Mesenchymal stem cell (in vitro differentiated cells and primary cell): ENCODE data around the gene SORCS3.

ENCODE experiments used
- DNase-seq: peaks from one replicate; pipeline ENCODE4 v3.0.0-alpha.2; 2013
- H2AFZ ChIP-seq: one replicate; pipeline ENCODE4 v1.6.1; 2013; ENCODE audit warnings: low read depth, mild to moderate bottlenecking, control low read depth, inconsistent platforms, low read length, moderate library complexity
- H2AK5ac ChIP-seq: 2 replicates; pipeline ENCODE4 v1.6.1; 2013; ENCODE audit warnings: low read length, moderate library complexity, mild to moderate bottlenecking, inconsistent platforms; ENCODE audit not compliant: severe bottlenecking
- H2BK120ac ChIP-seq: one replicate; pipeline ENCODE4 v1.6.1; 2013; ENCODE audit warnings: low read depth, mild to moderate bottlenecking, inconsistent platforms, low read length, moderate library complexity
- H2BK12ac ChIP-seq, 2 experiments: one replicate each; pipeline ENCODE4 v1.6.1; 2013; ENCODE audit warnings: inconsistent platforms in 2 of 2, low read length in 2 of 2, mild to moderate bottlenecking in 2 of 2, moderate library complexity in 2 of 2, control low read depth in 1 of 2
- H2BK15ac ChIP-seq: one replicate; pipeline ENCODE4 v1.6.1; 2013; ENCODE audit warnings: mild to moderate bottlenecking, low read depth, inconsistent platforms; ENCODE audit not compliant: poor library complexity, severe bottlenecking
- H2BK5ac ChIP-seq: 2 replicates; pipeline ENCODE4 v1.6.1; 2013; ENCODE audit warnings: low read depth, mild to moderate bottlenecking, low read length, control low read depth, inconsistent platforms; ENCODE audit not compliant: poor library complexity, severe bottlenecking
- H3K14ac ChIP-seq, 2 experiments: one replicate each; pipeline ENCODE4 v1.6.1; 2013; ENCODE audit warnings: inconsistent platforms in 2 of 2, low read length in 2 of 2, control low read depth in 1 of 2, mild to moderate bottlenecking in 1 of 2, moderate library complexity in 1 of 2
- H3K18ac ChIP-seq, 2 experiments: one replicate each; pipeline ENCODE4 v1.6.1; 2013; ENCODE audit warnings: inconsistent platforms in 2 of 2, low read length in 2 of 2, control low read depth in 1 of 2, low read depth in 1 of 2, mild to moderate bottlenecking in 1 of 2
- H3K23ac ChIP-seq, 2 experiments: one replicate each; pipeline ENCODE4 v1.6.1; 2013; ENCODE audit warnings: inconsistent platforms in 2 of 2, low read length in 2 of 2, mild to moderate bottlenecking in 2 of 2, moderate library complexity in 2 of 2, control low read depth in 1 of 2
- H3K27ac ChIP-seq: 2 replicates; pipeline ENCODE4 v1.5.1; 2013; ENCODE audit warnings: mild to moderate bottlenecking, moderate library complexity, low read length, control low read depth, inconsistent platforms; ENCODE audit not compliant: poor library complexity, severe bottlenecking
- H3K27me3 ChIP-seq, 2 experiments: 2 replicates each; pipeline versions ENCODE4 v1.6.1 to v1.7.0; 2013; ENCODE audit warnings: low read length in 2 of 2, mild to moderate bottlenecking in 2 of 2, moderate library complexity in 2 of 2, control low read depth in 1 of 2, inconsistent platforms in 1 of 2; ENCODE audit not compliant: control insufficient read depth in 1 of 2, insufficient read depth in 1 of 2
- H3K36me3 ChIP-seq, 2 experiments: 2 replicates each; pipeline versions ENCODE4 v1.6.1 to v1.7.0; 2013; ENCODE audit warnings: low read length in 2 of 2, control low read depth in 1 of 2, inconsistent platforms in 1 of 2, low read depth in 1 of 2, mild to moderate bottlenecking in 1 of 2; ENCODE audit not compliant: insufficient read depth in 2 of 2, control insufficient read depth in 1 of 2
- H3K4ac ChIP-seq, 2 experiments: one replicate each; pipeline ENCODE4 v1.6.1; 2013; ENCODE audit warnings: inconsistent platforms in 2 of 2, low read length in 2 of 2, mild to moderate bottlenecking in 2 of 2, moderate library complexity in 2 of 2, control low read depth in 1 of 2, low read depth in 1 of 2
- H3K4me1 ChIP-seq: 2 replicates; pipeline ENCODE4 v1.6.1; 2013; ENCODE audit warnings: low read depth, low read length, control low read depth; ENCODE audit not compliant: control insufficient read depth, insufficient read depth
- H3K4me2 ChIP-seq: 2 replicates; pipeline ENCODE4 v1.6.1; 2013; ENCODE audit warnings: low read length, mild to moderate bottlenecking, inconsistent platforms; ENCODE audit not compliant: poor library complexity, severe bottlenecking
- H3K4me3 ChIP-seq, 2 experiments: 2 replicates each; pipeline versions ENCODE4 v1.5.1 to v1.7.0; 2013; ENCODE audit warnings: low read length in 2 of 2, mild to moderate bottlenecking in 2 of 2, control low read depth in 1 of 2, low read depth in 1 of 2; ENCODE audit not compliant: insufficient read depth in 1 of 2
- H3K79me1 ChIP-seq: replicated peaks from 2 replicates; pipeline ENCODE4 v1.6.1; 2013; ENCODE audit warnings: mild to moderate bottlenecking, control low read depth, low read length, inconsistent platforms; ENCODE audit not compliant: poor library complexity, severe bottlenecking
- H3K9ac ChIP-seq: 2 replicates; pipeline ENCODE4 v1.7.0; 2013; ENCODE audit warnings: mild to moderate bottlenecking, low read length, moderate library complexity
- H3K9me3 ChIP-seq: 2 replicates; pipeline ENCODE4 v1.7.0; 2013; ENCODE audit warnings: mild to moderate bottlenecking, low read length; ENCODE audit not compliant: control insufficient read depth
- H4K8ac ChIP-seq: one replicate; pipeline ENCODE4 v1.6.1; 2013; ENCODE audit warnings: inconsistent platforms, mild to moderate bottlenecking, low read length, moderate library complexity
- H4K91ac ChIP-seq: one replicate; pipeline ENCODE4 v1.6.1; 2013; ENCODE audit warnings: mild to moderate bottlenecking, low read length, inconsistent platforms
- WGBS: methylation state at CpG from one replicate; pipeline ENCODE4 v1.1.7; 2013; ENCODE audit warnings: mixed read lengths; 5-methylcytosine and 5-hydroxymethylcytosine counted together

SORCS3 gene

GRCh38 chr10:105161767-105162166 lies 520.7 kb downstream of the SORCS3 start:
- DNase-seq = no peak
- H3K4me2 ChIP-seq = no peak overlapping the region
- H4K8ac ChIP-seq = no peak overlapping the region
- H2BK12ac ChIP-seq = no peak overlapping the region
- no peak overlapping the region for H3K14ac ChIP-seq
- no peak overlapping the region for H3K18ac ChIP-seq
- H2AK5ac ChIP-seq = no peak overlapping the region
- no peak overlapping the region for H3K4ac ChIP-seq
- no peak overlapping the region for H2AFZ ChIP-seq
- H2BK15ac ChIP-seq = no peak overlapping the region
- H3K27ac ChIP-seq = no peak overlapping the region
- no peak overlapping the region for H3K23ac ChIP-seq
- no peak overlapping the region for H3K4me3 ChIP-seq
- H2BK120ac ChIP-seq = no peak overlapping the region
- no peak overlapping the region for H2BK5ac ChIP-seq
- H3K79me1 ChIP-seq = no peaks in the 10 kb centered on the region
- H3K4me1 ChIP-seq = no peaks in the 10 kb centered on the region
- H3K27me3 ChIP-seq = no peaks in the 10 kb centered on the region
- H4K91ac ChIP-seq = no peak overlapping the region
- no peaks in the 10 kb centered on the region for H3K9me3 ChIP-seq
- 45% methylated on average over 3 of the region's 4 CpGs for WGBS
- no peak overlapping the region for H3K9ac ChIP-seq
- H3K36me3 ChIP-seq = no peaks in the 10 kb centered on the region

GRCh38 chr10:105170521-105170920 lies 529.4 kb downstream of the SORCS3 start:
- no peak overlapping the region for H3K14ac ChIP-seq

GRCh38 chr10:105171945-105172344 lies 530.9 kb downstream of the SORCS3 start:
- Histone ChIP-seq H3K27me3 (no peaks in the 10 kb centered on the region), H3K4ac (no peak overlapping the region), H4K8ac (no peak overlapping the region), H2BK5ac (no peak overlapping the region), H4K91ac (no peak overlapping the region), H3K79me1 (no peaks in the 10 kb centered on the region), H2BK15ac (no peak overlapping the region), H3K9me3 (no peaks in the 10 kb centered on the region), H3K23ac (no peak overlapping the region), H2BK12ac (no peak overlapping the region), H3K36me3 (no peaks in the 10 kb centered on the region), H3K4me1 (no peaks in the 10 kb centered on the region), H3K27ac (no peak overlapping the region), H3K4me3 (no peak overlapping the region), H2AFZ (no peak overlapping the region), H3K14ac (no peak overlapping the region), H3K9ac (no peak overlapping the region), H2AK5ac (no peak overlapping the region), H2BK120ac (no peak overlapping the region), H3K18ac (no peak overlapping the region), H3K4me2 (no peak overlapping the region)
- DNase-seq = no peak
- WGBS = no CpG with 5 or more reads among the region's 3 CpGs

More at GRCh38 chr10:105170521-105170920, 529.4 kb downstream of the SORCS3 start:
- H2BK120ac ChIP-seq = no peak overlapping the region
- H3K4me3 ChIP-seq = no peak overlapping the region
- H2AK5ac ChIP-seq = no peak overlapping the region
- no peaks in the 10 kb centered on the region for H3K4me1 ChIP-seq
- H2BK12ac ChIP-seq = no peak overlapping the region
- no peak overlapping the region for H3K18ac ChIP-seq
- H4K8ac ChIP-seq = no peak overlapping the region
- H3K27ac ChIP-seq = no peak overlapping the region
- H2BK15ac ChIP-seq = no peak overlapping the region
- no peaks in the 10 kb centered on the region for H3K9me3 ChIP-seq
- H2BK5ac ChIP-seq = no peak overlapping the region
- no peaks in the 10 kb centered on the region for H3K36me3 ChIP-seq
- no peaks in the 10 kb centered on the region for H3K79me1 ChIP-seq
- H3K23ac ChIP-seq = no peak overlapping the region
- no CpG with 5 or more reads among the region's 1 CpG for WGBS
- DNase-seq = no peak
- no peak overlapping the region for H3K4me2 ChIP-seq
- H3K27me3 ChIP-seq = no peaks in the 10 kb centered on the region
- no peak overlapping the region for H3K4ac ChIP-seq
- H4K91ac ChIP-seq = no peak overlapping the region
- no peak overlapping the region for H2AFZ ChIP-seq
- no peak overlapping the region for H3K9ac ChIP-seq

GRCh38 chr10:105181626-105182025 lies 540.5 kb downstream of the SORCS3 start:
- Histone ChIP-seq H2BK12ac (no peak overlapping the region), H3K27ac (no peak overlapping the region), H3K9me3 (no peaks in the 10 kb centered on the region), H3K18ac (no peak overlapping the region), H3K79me1 (no peaks in the 10 kb centered on the region), H3K4me2 (no peak overlapping the region), H3K23ac (no peak overlapping the region), H3K9ac (no peak overlapping the region), H2BK15ac (no peak overlapping the region), H3K36me3 (no peaks in the 10 kb centered on the region), H4K8ac (no peak overlapping the region), H2BK5ac (no peak overlapping the region), H2AFZ (no peak overlapping the region), H4K91ac (no peak overlapping the region), H2BK120ac (no peak overlapping the region), H2AK5ac (no peak overlapping the region), H3K14ac (no peak overlapping the region), H3K4me1 (no peaks in the 10 kb centered on the region), H3K27me3 (no peaks in the 10 kb centered on the region), H3K4ac (no peak overlapping the region), H3K4me3 (no peak overlapping the region)
- DNase-seq = no peak
